ENCODE results near the gene DVL2. TPM values are rescaled to one million over a fixed set of nuclear protein-coding genes. Genes with fewer than 3 reads are reported as not detected.

DVL2 gene
- total and polyA plus RNA-seq, 2 of the 13 experiments (the other 11 are each of a cell fraction or from before 2014, with no cell fraction given) = 5.7 to 38.2 TPM

GRCh38 chr17:7241783-7242716, 7.7 kb upstream of the DVL2 start, which contains the start of gene GABARAP (continued):
- TF ChIP-seq ZSCAN25 (CRISPR knock-in tag; IDR thresholded peaks at IDR 0.05) (0 out of 2 replicates have a peak, but pooled peaks have one; percentile 34), ZNF788 (CRISPR knock-in tag; IDR thresholded peaks at IDR 0.05; ENCODE audit: borderline replicate concordance) (peak; percentile 68; the same call in 1 of the 2 replicates), SPEN (CRISPR knock-in tag; IDR thresholded peaks at IDR 0.05; ENCODE audit: low read depth) (peak; percentile 41; the same call in 1 of the 2 replicates), DMTF1 (CRISPR knock-in tag; IDR thresholded peaks at IDR 0.05) (no peak), ZXDC (CRISPR knock-in tag; IDR thresholded peaks at IDR 0.05) (no peak), ZNF460 (CRISPR knock-in tag; IDR thresholded peaks at IDR 0.05; ENCODE audit: borderline replicate concordance) (no peak), AFF4 (CRISPR knock-in tag; IDR thresholded peaks at IDR 0.05) (no peak), CENPBD1 (CRISPR knock-in tag; IDR thresholded peaks at IDR 0.05; ENCODE audit: borderline replicate concordance, low read depth) (no peak), GATAD2A (CRISPR knock-in tag; IDR thresholded peaks at IDR 0.05) (peak; percentile 31), ZNF510 (CRISPR knock-in tag; IDR thresholded peaks at IDR 0.05; ENCODE audit: low read depth) (no peak), ERF (CRISPR knock-in tag; IDR thresholded peaks at IDR 0.05) (no peak), XBP1 (CRISPR knock-in tag; IDR thresholded peaks at IDR 0.05) (no peak), ZNF264 (CRISPR knock-in tag; IDR thresholded peaks at IDR 0.05) (no peak)

Measured in HepG2 (cell line).